ENCODE data around the gene APOBEC3G. TPM values are rescaled to one million over a fixed set of nuclear protein-coding genes. Genes with fewer than 3 reads are reported as not detected.
A peak's percentile ranks its signal among the peaks of the same experiment; 100 is the strongest.

Gene APOBEC3G
- total and polyA plus RNA-seq, 7 donors = 3.0 to 21.4 (median 11.1) TPM

GRCh38 chr22:39134366-39135091 is 57.5 kb downstream of the APOBEC3G start:
- no peak for TF ChIP-seq POLR2AphosphoS5 (IDR thresholded peaks at IDR 0.05)
- TF ChIP-seq, protein P1, sequence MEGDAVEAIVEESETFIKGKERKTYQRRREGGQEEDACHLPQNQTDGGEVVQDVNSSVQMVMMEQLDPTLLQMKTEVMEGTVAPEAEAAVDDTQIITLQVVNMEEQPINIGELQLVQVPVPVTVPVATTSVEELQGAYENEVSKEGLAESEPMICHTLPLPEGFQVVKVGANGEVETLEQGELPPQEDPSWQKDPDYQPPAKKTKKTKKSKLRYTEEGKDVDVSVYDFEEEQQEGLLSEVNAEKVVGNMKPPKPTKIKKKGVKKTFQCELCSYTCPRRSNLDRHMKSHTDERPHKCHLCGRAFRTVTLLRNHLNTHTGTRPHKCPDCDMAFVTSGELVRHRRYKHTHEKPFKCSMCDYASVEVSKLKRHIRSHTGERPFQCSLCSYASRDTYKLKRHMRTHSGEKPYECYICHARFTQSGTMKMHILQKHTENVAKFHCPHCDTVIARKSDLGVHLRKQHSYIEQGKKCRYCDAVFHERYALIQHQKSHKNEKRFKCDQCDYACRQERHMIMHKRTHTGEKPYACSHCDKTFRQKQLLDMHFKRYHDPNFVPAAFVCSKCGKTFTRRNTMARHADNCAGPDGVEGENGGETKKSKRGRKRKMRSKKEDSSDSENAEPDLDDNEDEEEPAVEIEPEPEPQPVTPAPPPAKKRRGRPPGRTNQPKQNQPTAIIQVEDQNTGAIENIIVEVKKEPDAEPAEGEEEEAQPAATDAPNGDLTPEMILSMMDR (IDR thresholded peaks at IDR 0.05) = no peak
- TF ChIP-seq POLR2A (IDR thresholded peaks at IDR 0.05) = no peak
- no peak for TF ChIP-seq EP300 (IDR thresholded peaks at IDR 0.05)
- Histone ChIP-seq H3K36me3 (peaks cover 6 to 51% (median 16%) of the 10 kb centered on the region in 4 donors), H3K9me3 (no peaks in the 10 kb centered on the region), H3K4me1 (peaks cover 0 to 46% (median 36%) of the 10 kb centered on the region in 4 donors), H3K4me3 (no peak overlapping the region), H3K27ac (peak overlapping the region in 3 of 4 donors; percentile 54 to 60 (median 59)), H3K27me3 (no peaks in the 10 kb centered on the region)
- peak; percentile 39 for DNase-seq
- intact Hi-C loops (cut with DNase I) = loop anchor here (5.0 kb wide), 1 partner anchor 117 kb away; no protein-coding TSS in a partner anchor
- 94 to 95% methylated on average over 35 of the region's 35 CpGs for WGBS, 2 donors

DNA sequence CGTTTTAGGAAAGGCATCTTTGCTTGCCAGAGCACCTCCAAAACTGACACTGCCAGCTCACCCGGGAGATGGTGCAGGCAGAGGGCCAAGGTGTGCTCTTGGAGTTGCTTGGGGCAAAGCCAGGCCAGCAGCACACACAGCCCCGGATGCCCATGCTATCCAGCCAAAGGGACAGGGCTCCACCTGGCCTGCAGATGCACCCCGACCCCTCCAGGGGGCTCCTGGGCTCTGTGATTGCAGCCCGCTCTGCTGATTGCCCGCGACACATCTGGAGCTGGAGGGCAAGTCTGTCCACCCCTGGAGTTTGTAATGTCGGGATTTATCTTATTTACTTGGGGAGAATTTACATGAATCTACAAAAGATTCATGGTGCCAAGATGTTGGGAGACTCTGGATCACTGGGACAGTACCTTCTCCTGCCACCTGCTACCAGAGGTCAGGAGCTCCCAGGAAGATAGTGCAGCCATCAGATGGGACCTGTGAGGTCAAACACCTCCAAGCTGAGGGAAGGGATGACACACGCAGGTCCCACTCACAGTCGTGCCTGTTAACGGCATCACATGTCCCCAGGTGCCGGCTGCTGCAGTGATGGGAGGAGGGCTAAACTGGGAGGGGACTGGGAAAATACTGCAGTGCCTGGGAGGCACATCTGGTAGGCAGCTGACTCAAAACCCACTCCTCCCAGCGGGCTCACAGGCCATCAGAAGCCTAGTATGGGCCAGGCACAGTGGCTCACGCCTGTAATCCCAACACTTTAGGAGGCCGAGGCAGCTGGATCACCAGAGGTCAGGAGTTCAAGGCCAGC is 58.2 kb downstream of the APOBEC3G start:
- Histone ChIP-seq H3K4me1 (peaks cover 0 to 39% (median 34%) of the 10 kb centered on the region in 4 donors), H3K27ac (peak overlapping the region in 3 of 4 donors; percentile 54 to 60 (median 59)), H3K36me3 (peaks cover 6 to 55% (median 16%) of the 10 kb centered on the region in 4 donors), H3K27me3 (no peaks in the 10 kb centered on the region), H3K4me3 (no peak overlapping the region), H3K9me3 (no peaks in the 10 kb centered on the region)
- 67 to 69% methylated on average over 15 of the region's 15 CpGs for WGBS, 2 donors
- no peak for TF ChIP-seq EP300 (IDR thresholded peaks at IDR 0.05)
- TF ChIP-seq, protein P1 (IDR thresholded peaks at IDR 0.05) = peak in 2 of 4 experiments; percentile 52 to 64
- TF ChIP-seq POLR2A (IDR thresholded peaks at IDR 0.05) = no peak
- peak in 1 of 4 donors; percentile 12 for TF ChIP-seq POLR2AphosphoS5 (IDR thresholded peaks at IDR 0.05)
- intact Hi-C loops (cut with DNase I) = no loop called here
- peak; percentile 89 for DNase-seq

DNA sequence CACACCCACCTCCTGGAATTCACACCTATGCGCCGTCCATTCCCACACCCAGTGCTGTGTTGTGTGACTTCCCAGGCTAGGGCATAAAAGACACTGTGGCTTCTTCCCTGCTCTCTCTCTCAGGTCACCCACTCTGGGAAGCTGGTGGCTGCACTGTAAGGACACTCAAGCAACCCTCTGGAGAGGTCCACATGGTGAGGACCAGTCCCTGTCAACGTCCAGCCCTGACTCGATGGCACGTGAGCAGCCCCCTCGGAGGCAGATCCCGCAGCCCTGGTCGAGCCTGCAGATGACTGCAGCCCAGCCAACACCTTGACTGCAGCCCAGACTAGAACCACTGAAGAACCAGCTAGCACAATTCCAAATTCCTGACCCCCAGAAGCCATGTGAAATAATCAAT is 59.2 kb downstream of the APOBEC3G start:
- WGBS, 2 donors = 92 to 94% methylated on average over 8 of the region's 8 CpGs
- intact Hi-C loops (cut with DNase I) = no loop called here
- peak; percentile 57 for DNase-seq
- peaks cover 6 to 64% (median 16%) of the 10 kb centered on the region in 4 donors for H3K36me3 ChIP-seq
- no peak overlapping the region for H3K4me3 ChIP-seq
- peaks cover 0 to 31% (median 24%) of the 10 kb centered on the region in 4 donors for H3K4me1 ChIP-seq
- no peak for TF ChIP-seq POLR2AphosphoS5 (IDR thresholded peaks at IDR 0.05)
- TF ChIP-seq, protein P1 (IDR thresholded peaks at IDR 0.05) = no peak
- no peak for TF ChIP-seq EP300 (IDR thresholded peaks at IDR 0.05)
- no peak for TF ChIP-seq POLR2A (IDR thresholded peaks at IDR 0.05)
- no peaks in the 10 kb centered on the region for H3K9me3 ChIP-seq
- H3K27ac ChIP-seq = no peak overlapping the region
- H3K27me3 ChIP-seq = no peaks in the 10 kb centered on the region

Small RNA genes lying within 50 kb of the gene (small RNA-seq; reads per million reads assigned to genes)
- gene AL022318.2 (0 reads per million in 3 donors), gene COX5BP7 (0 reads per million in 3 donors)

Other genes with a start within 250 kb of the APOBEC3G start
- 10 to 100 TPM in 1 of 4 donors, 1 to 10 TPM in 3; 3.9 to 14.4 (median 5.3) TPM for gene NPTXR, start 233.2 kb upstream of the APOBEC3G start, total RNA-seq
- gene NPTXR, start 233.2 kb upstream of the APOBEC3G start, polyA plus RNA-seq = 1 to 10 TPM in 1 of 3 donors, under 1 TPM in 1, not detected in 1; under 0.01 to 2.9 TPM
- 10 to 100 TPM; 47.2 to 90.6 (median 59.3) TPM for gene CBX6, start 205.1 kb upstream of the APOBEC3G start, total RNA-seq
- 10 to 100 TPM in 1 of 3 donors, 1 to 10 TPM in 2; 4.2 to 23.8 (median 5.1) TPM for gene CBX6, start 205.1 kb upstream of the APOBEC3G start, polyA plus RNA-seq
- under 1 TPM in 1 of 4 donors, not detected in 3; 0.36 TPM for gene APOBEC3A, start 119.7 kb upstream of the APOBEC3G start, total RNA-seq
- gene APOBEC3A, start 119.7 kb upstream of the APOBEC3G start, polyA plus RNA-seq = 10 to 100 TPM in 1 of 3 donors, 1 to 10 TPM in 1, under 1 TPM in 1; 0.60 to 67.3 (median 9.0) TPM
- 1 to 10 TPM in 1 of 4 donors, under 1 TPM in 1, not detected in 2; 0.71 to 3.1 TPM for gene APOBEC3B, start 94.9 kb upstream of the APOBEC3G start, total RNA-seq
- 10 to 100 TPM; 13.5 to 81.6 (median 17.4) TPM for gene APOBEC3B, start 94.9 kb upstream of the APOBEC3G start, polyA plus RNA-seq
- 10 to 100 TPM; 11.0 to 20.5 (median 15.3) TPM for gene APOBEC3C, start 63.0 kb upstream of the APOBEC3G start, total RNA-seq
- gene APOBEC3C, start 63.0 kb upstream of the APOBEC3G start, polyA plus RNA-seq = 10 to 100 TPM in 2 of 3 donors, 1 to 10 TPM in 1; 5.3 to 33.6 (median 12.0) TPM
- gene APOBEC3D, start 56.1 kb upstream of the APOBEC3G start, total RNA-seq = 1 to 10 TPM in 2 of 4 donors, under 1 TPM in 2; 0.66 to 2.1 (median 1.1) TPM
- gene APOBEC3D, start 56.1 kb upstream of the APOBEC3G start, polyA plus RNA-seq = 10 to 100 TPM in 1 of 3 donors, 1 to 10 TPM in 1, not detected in 1; 2.1 to 10.3 TPM
- 10 to 100 TPM in 1 of 4 donors, 1 to 10 TPM in 3; 3.0 to 10.2 (median 4.9) TPM for gene APOBEC3F, start 36.4 kb upstream of the APOBEC3G start, total RNA-seq
- gene APOBEC3F, start 36.4 kb upstream of the APOBEC3G start, polyA plus RNA-seq = 1 to 10 TPM; 1.2 to 8.1 (median 4.6) TPM
- not detected for gene APOBEC3H, start 20.0 kb downstream of the APOBEC3G start, total RNA-seq
- 1 to 10 TPM in 1 of 3 donors, not detected in 2; 1.5 TPM for gene APOBEC3H, start 20.0 kb downstream of the APOBEC3G start, polyA plus RNA-seq
- 100 to 1,000 TPM; 108 to 166 (median 125) TPM for gene CBX7, start 75.4 kb downstream of the APOBEC3G start, total RNA-seq
- 10 to 100 TPM; 10.9 to 39.0 (median 36.2) TPM for gene CBX7, start 75.4 kb downstream of the APOBEC3G start, polyA plus RNA-seq
- 1 to 10 TPM; 3.1 to 9.6 (median 7.4) TPM for gene PDGFB, start 167.7 kb downstream of the APOBEC3G start, total RNA-seq
- 1 to 10 TPM; 1.4 to 5.5 (median 2.4) TPM for gene PDGFB, start 167.7 kb downstream of the APOBEC3G start, polyA plus RNA-seq
- gene RPL3, start 242.3 kb downstream of the APOBEC3G start, total RNA-seq = 1,000 to 10,000 TPM; 1,532 to 2,212 (median 2,076) TPM
- 1,000 to 10,000 TPM; 2,602 to 4,917 (median 3,303) TPM for gene RPL3, start 242.3 kb downstream of the APOBEC3G start, polyA plus RNA-seq